PC-3 (cell line): ENCODE data around the gene VAV3.

Experiments
- CTCF ChIP-seq: fragments of 300-600 bp; sonication (generic); conservative IDR thresholded peaks from 2 replicates; pipeline ENCODE4 v1.5.1; 2017; ENCODE audit warnings: antibody characterized with exemption, low read depth, mild to moderate bottlenecking, low read length
- EZH2 ChIP-seq: fragments of 300-600 bp; sonication (generic); IDR thresholded peaks from one replicate; pipeline ENCODE4 v1.6.1; 2017; ENCODE audit warnings: antibody characterized with exemption, mild to moderate bottlenecking, low read length; ENCODE audit not compliant: unreplicated experiment
- EZH2phosphoT487 ChIP-seq: fragments of 300-600 bp; sonication (generic); IDR thresholded peaks from 2 replicates; pipeline ENCODE4 v1.6.1; 2018; ENCODE audit warnings: mild to moderate bottlenecking, antibody characterized with exemption, low read length, borderline replicate concordance

- no peak for TF ChIP-seq EZH2phosphoT487
- TF ChIP-seq CTCF, result no peak
- no peak for TF ChIP-seq EZH2
Observed at GRCh38 chr1:107590087-107590486, 374.9 kb downstream of the VAV3 start.
